SK-N-MC (cell line): Measurements from ENCODE around the gene DCTN2.

Experiments
- EZH2 ChIP-seq: fragments of 200-600 bp; sonication (generic); IDR thresholded peaks from one replicate; pipeline ENCODE4 v1.6.1; 2017; ENCODE audit warnings: antibody characterized with exemption
- FOXP2 ChIP-seq: optimal IDR thresholded peaks from 2 replicates; pipeline ENCODE3; 2011; ENCODE audit warnings: mild to moderate bottlenecking, moderate library complexity; ENCODE audit not compliant: insufficient read depth; ENCODE audit errors: extremely low read length, control extremely low read depth

- TF ChIP-seq FOXP2, result no peak
- no peak for TF ChIP-seq EZH2
These were observed 29.7 kb upstream of the DCTN2 start for GRCh38 chr12:57576613-57577160.
